ENCODE measurements around the gene ULK4. TPM values are rescaled to one million over a fixed set of nuclear protein-coding genes. Genes with fewer than 3 reads are reported as not detected.
A peak's percentile ranks its signal among the peaks of the same experiment; 100 is the strongest.

Gene ULK4
- total RNA-seq, 1 experiment from 2014 or later = 2.0 TPM

DNA sequence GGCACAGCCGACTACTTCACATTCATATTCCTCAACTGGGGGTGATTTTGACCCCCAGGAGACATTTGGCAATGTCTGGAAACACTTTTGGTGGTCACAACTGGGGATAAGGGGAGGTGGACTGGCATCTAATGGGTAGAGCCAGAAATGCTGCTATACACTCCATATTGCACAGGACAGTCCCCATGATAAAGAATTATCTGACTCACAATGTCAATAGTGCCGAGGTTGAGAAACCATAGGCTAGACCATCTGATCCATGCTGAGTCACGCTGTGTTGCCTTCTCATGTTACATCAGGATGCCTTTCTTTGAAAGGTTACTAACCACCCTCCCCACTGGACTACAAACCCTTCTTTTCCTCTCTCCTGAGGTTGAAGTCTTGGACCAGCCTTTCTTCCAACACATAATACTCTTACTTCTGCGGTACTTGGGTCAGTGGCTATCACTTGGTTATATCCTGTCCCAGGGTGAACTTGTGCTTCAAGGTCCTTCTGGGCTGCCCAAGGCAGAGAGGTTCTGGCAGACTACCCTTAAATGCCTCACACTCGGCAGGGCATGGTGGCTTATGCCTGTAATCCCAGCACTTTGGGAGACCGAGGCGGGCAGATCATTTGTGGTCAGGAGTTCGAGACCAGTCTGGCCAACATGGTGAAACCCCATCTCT lies 693.8 kb downstream of the ULK4 start:
- DNase-seq (ENCODE audit: low spot score) = peak; percentile 92

DNA sequence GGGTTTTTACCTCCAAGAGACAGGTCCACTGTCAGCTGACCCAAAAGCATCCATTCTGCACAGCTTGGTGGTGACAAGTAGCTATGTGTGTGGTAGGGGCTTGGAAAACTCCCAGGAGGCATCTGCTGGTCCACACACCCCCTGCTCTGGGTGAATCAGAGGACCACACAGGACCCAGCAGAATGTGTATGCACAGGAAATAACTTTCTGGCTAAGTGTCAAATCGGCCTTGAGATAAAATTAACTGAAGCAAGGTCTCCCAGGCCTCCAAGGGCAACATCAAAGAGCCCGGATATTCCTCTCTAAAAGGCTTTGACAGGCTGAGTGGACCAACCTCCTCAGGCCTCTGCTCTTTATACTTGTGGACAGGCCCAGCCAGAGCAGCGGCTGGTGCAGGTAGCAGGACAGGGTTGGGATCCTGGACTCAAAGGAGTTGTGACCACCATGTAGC lies 696.1 kb downstream of the ULK4 start:
- peak; percentile 76 for DNase-seq (ENCODE audit: low spot score)

DNA sequence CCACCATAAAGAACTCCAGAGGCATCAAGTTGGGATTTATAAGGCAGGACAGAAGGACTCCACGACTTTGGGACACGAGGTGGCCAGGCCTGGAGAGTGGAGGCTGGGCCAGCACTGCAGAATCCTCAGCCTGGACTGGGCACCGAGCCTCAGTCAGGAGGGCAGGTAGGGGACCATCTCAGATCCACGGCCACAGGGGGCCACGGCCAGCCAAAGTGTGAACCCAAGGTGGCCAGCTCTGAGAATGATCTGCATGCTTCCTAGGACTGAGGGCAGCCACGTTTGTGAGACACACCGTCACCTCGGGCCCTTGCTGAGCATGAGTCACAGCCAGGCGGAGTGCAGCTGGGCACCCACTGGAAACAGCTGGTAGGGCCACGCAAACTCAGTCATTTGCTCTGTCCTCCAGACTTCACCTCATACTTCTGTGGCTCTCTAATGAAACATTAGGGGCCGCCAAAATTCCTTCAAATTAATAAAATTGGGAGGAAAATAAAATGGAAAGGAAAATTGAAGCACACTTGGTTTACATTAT lies 696.8 kb downstream of the ULK4 start:
- DNase-seq (ENCODE audit: low spot score) = peak; percentile 76

DNA sequence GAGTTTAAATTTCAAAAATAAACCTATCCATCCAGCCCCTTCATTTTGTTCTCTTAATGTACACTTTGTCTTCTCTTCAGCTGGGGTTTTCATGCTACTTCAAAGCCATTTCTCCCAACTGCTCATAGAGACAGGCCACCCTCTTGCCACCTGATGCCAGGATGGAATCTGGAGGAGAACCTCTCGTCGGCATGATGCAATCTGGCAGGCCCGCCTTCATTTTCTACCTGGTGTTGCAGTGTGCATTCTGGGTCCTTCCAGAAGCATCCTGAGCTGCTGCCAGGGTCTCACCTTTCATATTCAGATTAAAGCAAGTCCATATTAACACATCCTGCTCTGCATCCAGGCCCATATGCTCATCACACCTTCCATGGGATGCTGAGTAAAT lies 701.8 kb downstream of the ULK4 start:
- no peak for DNase-seq (ENCODE audit: low spot score)

DNA sequence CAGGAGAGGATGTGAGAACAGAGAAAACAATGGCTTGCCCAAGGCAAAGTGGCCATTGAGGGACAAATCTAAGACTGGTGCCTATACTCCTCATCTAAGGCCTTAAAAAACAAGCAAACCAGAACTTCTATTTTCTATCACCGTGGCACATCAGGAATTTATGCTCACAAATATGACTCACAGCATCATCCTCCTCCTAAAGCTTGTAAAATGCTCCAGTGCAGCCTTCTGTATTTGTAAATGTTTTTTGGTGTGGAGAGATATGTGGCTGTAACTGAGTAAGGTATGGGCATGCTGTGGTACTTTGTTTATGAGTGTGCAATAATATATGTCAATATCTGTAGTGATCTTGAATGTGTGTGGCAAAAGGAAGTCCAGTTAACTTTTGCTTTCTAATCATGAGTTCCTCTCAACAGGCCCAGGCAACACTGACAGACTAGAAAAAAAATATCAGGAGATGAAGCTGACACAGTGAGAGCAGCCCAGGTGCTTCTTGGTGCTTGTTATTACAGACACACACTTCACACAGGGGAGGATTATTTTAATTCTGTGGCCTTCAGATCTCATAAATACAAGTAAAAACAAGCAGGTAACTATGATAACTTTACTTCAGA lies 702.3 kb downstream of the ULK4 start:
- no peak for DNase-seq (ENCODE audit: low spot score)

DNA sequence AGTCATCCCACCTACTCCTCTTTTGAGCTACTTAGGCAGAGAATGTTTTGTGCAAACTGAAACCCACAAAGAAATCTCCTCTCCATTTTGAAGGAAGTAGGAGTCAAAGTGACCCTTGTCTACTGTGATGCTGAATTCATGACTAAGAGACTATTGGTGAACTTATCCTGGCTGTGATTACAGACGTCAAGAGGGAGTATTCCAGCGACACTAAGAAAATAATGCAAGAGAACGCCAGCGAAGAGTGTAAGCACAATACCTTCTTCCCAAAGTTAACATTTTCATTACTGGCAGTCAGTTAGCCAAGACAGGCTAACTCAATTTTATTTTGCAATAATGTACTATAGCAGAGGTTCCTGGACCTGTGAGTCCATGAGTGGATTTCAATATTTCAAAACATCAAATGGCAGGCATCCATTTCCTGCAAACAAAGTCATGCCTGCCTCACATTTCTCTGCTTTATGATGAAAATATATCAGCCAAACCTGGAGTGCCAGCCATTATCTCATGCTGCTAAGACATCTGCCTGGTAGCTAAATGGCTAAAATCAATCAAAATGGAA lies 703.6 kb downstream of the ULK4 start:
- no peak for DNase-seq (ENCODE audit: low spot score)

DNA sequence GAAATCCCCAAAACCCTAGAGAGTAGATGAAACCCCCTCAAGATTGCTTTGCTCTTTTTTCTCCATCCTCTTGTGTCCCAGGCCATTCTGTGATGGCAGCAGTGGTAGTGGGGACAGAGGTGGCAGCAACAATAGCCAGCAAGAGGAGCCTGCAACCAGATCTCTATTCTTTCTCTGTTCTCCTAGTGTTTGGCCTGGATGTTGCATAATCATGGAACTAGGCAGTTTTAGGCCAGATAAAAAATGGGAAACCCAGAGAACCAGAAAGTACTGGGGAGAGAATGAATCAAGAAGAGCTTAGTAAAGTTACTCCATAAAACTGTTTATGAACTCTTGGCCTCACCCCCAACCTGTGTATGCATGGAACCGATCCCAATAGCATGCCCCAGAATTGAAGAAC lies 710.3 kb downstream of the ULK4 start:
- DNase-seq (ENCODE audit: low spot score) = no peak

DNA sequence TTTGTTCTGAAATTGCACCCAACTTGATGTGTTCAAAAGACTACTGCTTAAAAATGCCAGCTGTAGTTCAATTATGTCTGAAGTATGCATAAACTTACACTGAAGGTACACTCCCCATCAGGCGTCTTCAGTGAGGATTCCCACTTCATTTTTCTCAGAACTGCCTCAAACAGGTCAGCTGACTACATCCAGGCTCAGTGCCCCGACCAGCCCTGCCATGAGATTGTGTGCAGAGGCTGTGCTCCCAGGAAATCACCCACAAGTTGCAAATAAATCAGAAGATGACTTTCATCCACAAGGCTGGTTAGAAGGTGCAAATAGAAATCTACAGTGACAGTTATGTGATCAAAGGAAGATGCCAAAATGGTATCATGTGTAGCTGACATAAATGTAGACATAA lies 711.1 kb downstream of the ULK4 start:
- DNase-seq (ENCODE audit: low spot score) = no peak

DNA sequence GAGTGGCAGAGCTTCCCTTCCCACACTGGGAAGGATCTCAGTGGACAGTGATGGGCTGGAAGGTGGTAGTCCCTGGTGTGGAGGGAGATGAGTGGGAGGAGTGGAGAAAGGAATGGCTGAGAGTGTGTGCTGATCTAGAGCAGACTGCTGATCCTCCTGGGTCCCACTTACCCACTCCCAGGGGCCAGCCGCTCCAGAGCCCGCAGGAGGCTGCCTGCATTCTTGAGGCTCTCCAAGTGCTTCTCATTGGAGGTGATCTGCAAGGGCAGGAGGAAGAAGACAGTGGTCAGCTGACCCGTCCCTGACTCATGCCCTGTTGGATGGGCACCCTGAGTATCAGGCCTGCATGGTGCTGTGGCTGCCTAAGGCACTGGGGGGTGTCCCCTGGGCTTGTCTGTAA lies 712.6 kb downstream of the ULK4 start:
- DNase-seq (ENCODE audit: low spot score) = no peak

DNA sequence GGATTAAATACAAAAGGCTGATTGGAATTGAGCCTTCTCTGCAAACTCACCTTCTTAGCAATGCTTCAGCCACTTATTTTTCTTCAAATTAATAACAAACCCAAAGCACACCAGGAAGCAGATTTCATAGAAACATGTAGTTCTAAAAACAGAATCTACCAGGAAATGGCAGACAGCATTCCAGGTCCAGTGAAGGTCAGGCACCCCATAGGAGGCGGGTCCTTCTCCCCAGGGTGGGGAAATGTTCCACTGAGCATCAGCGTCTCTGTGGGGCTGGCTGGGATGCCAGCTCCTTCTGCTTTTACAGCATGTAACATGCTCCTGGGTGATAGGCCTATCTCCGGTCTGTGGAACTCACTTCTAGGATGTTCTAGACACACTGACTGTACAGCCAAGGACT lies 713.4 kb downstream of the ULK4 start:
- no peak for DNase-seq (ENCODE audit: low spot score)

DNA sequence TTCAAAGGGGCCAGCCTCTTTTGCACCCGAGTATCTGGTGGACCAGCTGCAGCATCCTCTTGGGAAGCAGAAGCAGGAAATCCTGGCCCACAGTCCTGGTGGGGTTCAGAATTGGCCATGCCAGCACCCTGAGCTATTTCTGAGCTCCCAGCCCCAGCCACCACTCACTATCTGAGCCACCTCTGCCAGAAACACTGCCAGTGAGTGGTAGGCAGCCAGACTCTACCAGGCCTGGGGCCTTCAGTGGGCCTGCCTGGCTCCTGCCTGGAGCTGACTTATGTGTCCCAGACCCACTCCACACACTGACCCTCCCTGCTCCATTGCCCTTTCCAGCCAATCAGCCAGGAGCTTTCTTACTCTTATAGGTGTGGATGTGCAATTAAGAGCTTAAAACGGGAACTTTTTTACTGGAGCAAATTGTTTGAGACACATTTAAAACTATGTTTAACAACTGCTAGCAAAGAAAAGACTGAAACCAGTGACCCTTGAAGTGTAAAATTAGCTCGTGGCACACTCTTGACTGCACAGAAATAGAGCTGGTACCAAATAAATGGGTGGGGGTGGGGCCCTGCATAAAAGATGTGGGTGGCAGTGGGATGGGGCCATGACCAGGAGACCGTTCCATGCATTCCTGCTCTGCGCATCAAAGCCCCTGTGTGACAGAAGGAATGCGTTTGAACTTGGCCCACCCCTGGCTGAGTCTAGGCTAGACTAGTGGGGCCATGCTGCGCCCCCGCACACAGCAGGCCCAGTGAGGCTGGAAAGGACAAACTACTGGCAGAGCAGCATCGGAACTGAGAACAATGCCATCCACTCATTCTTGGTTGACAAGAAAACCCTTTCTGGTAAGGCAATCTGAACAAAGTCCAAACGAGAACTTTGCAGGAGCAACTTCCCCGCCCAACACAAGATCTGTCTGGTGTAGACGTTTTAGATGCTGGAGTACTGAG lies 714.6 kb downstream of the ULK4 start:
- no peak for DNase-seq (ENCODE audit: low spot score)

DNA sequence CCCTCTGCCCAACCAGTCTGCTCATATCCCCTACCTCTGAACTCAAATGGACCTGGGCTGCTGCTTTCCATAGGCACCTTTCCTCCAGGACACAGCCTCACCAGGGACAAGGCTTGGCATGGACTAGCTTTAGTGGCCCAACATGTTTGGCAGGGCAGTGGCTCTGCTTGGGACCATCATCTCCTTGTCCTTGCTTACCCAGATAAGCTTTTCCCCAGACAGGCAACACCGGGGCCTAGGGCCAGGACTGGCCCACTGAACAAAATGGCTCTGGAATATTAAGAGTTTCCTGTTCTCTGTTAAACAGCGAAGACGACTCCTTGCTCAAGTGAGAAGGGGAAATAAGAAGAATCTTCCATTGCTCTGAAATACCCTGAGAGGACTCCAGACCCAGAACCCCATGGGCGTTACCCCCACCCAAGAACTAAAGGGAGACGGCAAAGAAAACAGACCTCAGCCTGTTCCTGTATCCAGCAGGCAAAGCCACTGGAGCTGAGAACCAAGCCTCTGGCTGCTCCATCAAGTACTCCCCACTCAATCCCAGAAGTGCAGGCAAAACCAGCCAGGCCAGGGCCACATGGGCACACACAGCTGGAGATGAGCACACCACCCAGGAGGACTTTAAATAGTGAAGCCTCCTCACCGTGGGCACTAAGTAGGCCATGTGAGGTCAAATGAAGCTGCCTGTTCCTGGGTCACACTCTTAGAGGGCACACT lies 717.1 kb downstream of the ULK4 start:
- no peak for DNase-seq (ENCODE audit: low spot score)

DNA sequence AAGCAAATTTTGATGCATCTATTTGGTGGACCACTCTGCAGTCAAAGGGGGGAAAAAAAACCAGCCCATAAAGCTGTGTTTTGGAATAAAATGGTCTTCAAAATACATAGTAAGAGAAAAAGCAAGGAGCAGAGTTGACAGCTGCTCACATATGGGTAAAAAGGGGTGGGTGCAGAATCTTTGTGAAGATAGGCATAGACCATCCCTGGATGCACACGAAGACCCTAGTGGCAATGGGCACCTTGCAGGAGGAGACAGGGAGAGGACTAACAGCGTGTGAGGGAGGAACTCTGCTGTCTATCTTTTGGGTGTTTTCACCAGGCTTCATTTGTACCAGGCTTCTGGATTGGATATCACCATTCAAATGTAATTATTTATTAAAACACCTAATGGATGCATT lies 718.7 kb downstream of the ULK4 start:
- no peak for DNase-seq (ENCODE audit: low spot score)

DNA sequence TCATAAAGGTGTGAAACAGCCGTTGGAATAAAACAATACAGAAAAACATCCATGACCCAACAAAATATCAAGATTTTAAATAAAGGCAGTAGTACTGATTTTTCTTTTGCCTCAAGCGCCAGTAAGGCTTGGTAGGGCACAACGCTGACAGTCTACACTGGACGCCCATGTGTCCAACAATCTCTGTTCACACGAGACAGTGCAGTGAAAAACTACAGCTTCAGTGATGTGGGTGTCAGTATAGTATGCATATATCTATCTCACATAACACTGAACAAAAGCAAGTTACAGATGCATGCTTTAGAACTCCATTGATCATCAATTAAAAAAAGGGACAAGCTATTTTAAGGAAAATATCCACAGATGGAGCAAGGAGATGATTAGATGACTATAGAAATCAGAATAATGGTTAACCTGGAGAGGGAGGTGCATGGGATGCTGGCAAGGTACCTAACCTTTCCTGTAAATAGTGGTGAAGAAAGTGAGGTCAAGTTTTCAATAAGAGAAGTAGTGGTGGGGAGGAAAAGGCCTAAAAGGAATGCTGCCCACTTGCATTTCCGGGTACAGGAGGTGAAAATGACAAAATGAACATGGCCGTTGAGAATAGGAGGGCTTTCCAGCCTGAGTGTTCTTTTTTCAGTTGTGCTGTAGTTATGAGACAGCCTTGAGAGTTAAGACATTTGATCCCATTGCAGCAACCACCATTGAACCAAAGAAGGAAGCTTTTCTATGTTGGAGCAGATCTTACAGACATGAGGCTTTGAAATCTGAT lies 719.9 kb downstream of the ULK4 start:
- DNase-seq (ENCODE audit: low spot score) = no peak

DNA sequence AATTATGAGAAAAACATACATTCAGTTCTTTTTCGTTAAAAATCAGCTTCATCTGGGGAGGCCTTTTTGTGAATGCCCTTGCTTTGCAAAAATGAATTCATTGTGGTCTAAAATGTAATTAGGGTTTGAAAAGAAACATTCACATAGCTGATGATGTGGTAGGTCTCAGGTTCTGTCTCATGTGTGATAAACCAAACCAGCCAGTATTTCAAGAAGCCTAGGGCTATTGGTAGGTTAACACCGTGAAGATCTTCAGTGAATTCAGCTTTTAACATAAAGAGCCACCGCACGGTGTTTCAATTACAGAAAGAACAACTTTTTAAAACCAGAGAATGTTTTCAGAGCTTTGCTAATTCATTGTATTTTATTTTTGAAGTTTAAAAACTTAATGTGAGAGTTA lies 720.7 kb downstream of the ULK4 start:
- no peak for DNase-seq (ENCODE audit: low spot score)

DNA sequence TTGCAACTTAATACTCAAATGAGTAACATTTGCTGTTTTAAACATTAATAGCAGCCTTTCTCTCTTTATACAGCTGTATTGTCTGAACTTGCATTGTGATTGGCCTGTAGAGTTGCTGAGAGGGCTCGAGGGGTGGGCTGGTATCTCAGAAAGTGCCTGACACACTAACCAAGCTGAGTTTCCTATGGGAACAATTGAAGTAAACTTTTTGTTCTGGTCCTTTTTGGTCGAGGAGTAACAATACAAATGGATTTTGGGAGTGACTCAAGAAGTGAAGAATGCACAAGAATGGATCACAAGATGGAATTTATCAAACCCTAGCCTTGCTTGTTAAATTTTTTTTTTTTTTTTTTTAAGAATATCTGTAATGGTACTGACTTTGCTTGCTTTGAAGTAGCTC lies 722.3 kb downstream of the ULK4 start:
- DNase-seq (ENCODE audit: low spot score) = no peak

DNA sequence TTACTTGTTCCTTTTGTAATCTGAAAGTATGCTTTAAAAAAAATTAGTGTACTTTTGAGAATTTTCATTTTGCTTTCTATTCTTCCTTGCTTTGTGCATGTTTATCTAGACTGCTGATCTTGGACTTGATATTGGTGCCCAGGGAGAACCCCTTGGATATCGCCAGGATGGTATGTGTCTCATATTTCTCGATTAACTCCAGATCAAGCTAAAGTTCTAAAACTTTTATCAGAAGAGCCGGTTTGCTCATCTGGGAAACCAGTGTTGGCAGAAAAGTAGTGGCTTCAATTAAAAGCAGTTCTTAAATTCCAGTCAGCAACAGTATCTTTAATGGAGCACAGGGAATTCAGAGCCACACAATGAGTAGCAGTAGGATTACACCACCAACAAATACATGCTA lies 724.0 kb downstream of the ULK4 start:
- DNase-seq (ENCODE audit: low spot score) = no peak

DNA sequence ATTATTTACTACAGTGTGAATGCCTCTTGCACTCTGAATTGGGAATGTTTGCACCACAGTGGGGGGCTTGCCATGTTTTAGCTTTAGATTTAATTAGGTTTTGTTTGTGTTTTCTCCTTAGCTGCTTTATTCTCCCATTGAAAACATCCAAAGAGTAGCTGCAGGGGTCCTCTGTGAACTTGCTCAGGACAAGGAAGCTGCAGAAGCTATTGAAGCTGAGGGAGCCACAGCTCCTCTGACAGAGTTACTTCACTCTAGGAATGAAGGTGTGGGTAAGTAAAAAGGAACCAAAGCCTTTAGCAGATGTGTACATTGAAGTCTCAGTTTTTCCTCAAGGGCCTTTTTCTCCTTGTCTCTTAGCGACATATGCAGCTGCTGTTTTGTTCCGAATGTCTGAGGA lies 725.7 kb downstream of the ULK4 start:
- no peak for DNase-seq (ENCODE audit: low spot score)

DNA sequence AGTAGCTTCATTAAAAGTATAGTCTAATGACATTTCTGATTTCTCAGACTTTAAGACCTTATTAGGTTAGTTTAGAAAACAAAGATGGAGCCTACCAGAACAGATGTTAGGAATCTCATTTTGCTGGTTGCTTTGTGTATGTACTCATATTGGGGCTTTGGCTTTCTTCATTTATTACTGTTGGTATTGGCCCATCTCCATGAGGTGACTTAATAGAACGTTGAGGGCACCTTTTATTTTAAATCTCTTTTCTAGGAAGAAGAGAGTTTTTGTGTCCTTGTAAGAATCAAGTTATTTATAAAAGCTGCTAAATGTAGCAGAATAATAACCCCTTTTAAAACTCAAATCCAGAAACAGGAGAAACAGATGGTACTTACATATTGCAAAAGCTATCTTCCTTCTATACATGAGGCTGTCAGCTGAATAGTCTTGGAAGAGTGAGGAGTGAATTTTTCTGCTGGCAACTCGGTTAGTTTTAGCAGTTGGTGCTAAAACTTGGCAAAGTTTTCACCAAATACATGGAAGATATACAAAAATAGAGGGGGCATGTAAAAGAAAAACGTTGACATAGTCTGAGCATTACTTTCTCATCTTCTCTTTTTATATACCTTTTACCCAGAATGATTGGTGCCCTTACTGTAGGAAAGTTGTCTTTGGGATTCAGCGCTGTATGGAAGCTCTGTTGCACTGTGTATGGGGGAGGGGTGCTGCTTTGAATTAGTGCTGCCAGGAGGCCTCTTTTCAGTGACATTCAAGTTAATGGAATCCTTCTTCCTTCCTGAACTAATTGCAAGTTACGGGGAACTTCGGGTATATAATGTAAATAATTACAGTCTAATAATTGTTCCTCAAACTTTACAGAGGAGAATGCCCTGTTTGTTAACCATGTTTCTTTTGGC lies 726.8 kb downstream of the ULK4 start:
- DNase-seq (ENCODE audit: low spot score) = no peak

Measured in A172 (cell line).